CD4-positive, alpha-beta T cell treated with Interleukin-10 for 1 hour (primary cell): ENCODE measurements around the gene NME4.
"Not testable (repeated sequence)": the region's sequence is repeated elsewhere in the genome, so short reads cannot be mapped to it uniquely, and the experiment has no call there.

Experiments used
- DNase-seq: peaks from one replicate; pipeline ENCODE4 v3.0.0-alpha.2; 2020

Gene NME4

GRCh38 chr16:378113-378820 is 18.7 kb upstream of the NME4 start:
- DNase-seq, result not testable (repeated sequence)

GRCh38 chr16:378821-379182 is 18.2 kb upstream of the NME4 start:
- no peak for DNase-seq

GRCh38 chr16:379183-379960 is 17.6 kb upstream of the NME4 start:
- DNase-seq, result no peak

GRCh38 chr16:379961-380761 is 16.8 kb upstream of the NME4 start:
- peak; percentile 39 for DNase-seq

GRCh38 chr16:380762-381011 is 16.3 kb upstream of the NME4 start:
- no peak for DNase-seq

GRCh38 chr16:381012-381788 is 15.8 kb upstream of the NME4 start:
- DNase-seq, result no peak

GRCh38 chr16:381789-382717 is 14.9 kb upstream of the NME4 start, which contains the start of gene PGAP6:
Gene PGAP6, minus strand, starts transcription at chr16:381978. Its CDS starts 157 bp downstream, at chr16:381821.
- peak; percentile 74 for DNase-seq

- peak; percentile 50 for DNase-seq
Measured at GRCh38 chr16:383326-384051, 13.5 kb upstream of the NME4 start.

GRCh38 chr16:386641-387156 is 10.3 kb upstream of the NME4 start:
- DNase-seq, result no peak

GRCh38 chr16:387761-388666 is 9.0 kb upstream of the NME4 start:
- DNase-seq, result not testable (repeated sequence)

GRCh38 chr16:389352-389751 is 7.6 kb upstream of the NME4 start:
- DNase-seq, result no peak

- peak; percentile 78 for DNase-seq
Measured at GRCh38 chr16:391885-392335, 5.1 kb upstream of the NME4 start.

- DNase-seq, result no peak
Measured at GRCh38 chr16:392450-393030, 4.5 kb upstream of the NME4 start.

- no peak for DNase-seq
Measured at GRCh38 chr16:396199-396598, 800 bp upstream of the NME4 start.

- peak; percentile 12 for DNase-seq
Measured at GRCh38 chr16:396605-397004, 394 bp upstream of the NME4 start.

- peak; percentile 26 for DNase-seq
Measured at GRCh38 chr16:397736-398332, 835 bp downstream of the NME4 start.

- no peak for DNase-seq
Measured at GRCh38 chr16:398561-399339, 1.8 kb downstream of the NME4 start.
